NCI-H2196 (cell line): ENCODE data around the gene SH3RF3.

Experiments used
- DNase-seq: peaks from one replicate; lab custom pipeline; 2025; ENCODE audit not compliant: unreplicated experiment; lab: John Stamatoyannopoulos, UW

SH3RF3 gene

GRCh38 chr2:109371481-109372170 lies 242.6 kb downstream of the SH3RF3 start:
- DNase-seq: no peak

GRCh38 chr2:109372171-109372568 lies 243.2 kb downstream of the SH3RF3 start:
- no peak for DNase-seq

GRCh38 chr2:109372614-109373013 lies 243.6 kb downstream of the SH3RF3 start:
- DNase-seq: no peak

GRCh38 chr2:109373791-109374547 lies 245.0 kb downstream of the SH3RF3 start:
- no peak for DNase-seq

GRCh38 chr2:109374548-109375130 lies 245.6 kb downstream of the SH3RF3 start:
- no peak for DNase-seq

GRCh38 chr2:109375131-109375561 lies 246.1 kb downstream of the SH3RF3 start:
- no peak for DNase-seq

GRCh38 chr2:109375656-109376055 lies 246.7 kb downstream of the SH3RF3 start:
- no peak for DNase-seq

- no peak for DNase-seq
Measured at GRCh38 chr2:109376115-109376514, 247.1 kb downstream of the SH3RF3 start.

- no peak for DNase-seq
Measured at GRCh38 chr2:109376796-109377495, 247.9 kb downstream of the SH3RF3 start.

- DNase-seq: no peak
Measured at GRCh38 chr2:109377976-109378375, 249.0 kb downstream of the SH3RF3 start.

GRCh38 chr2:109378682-109379081 lies 249.7 kb downstream of the SH3RF3 start:
- DNase-seq: no peak

- DNase-seq: no peak
Measured at GRCh38 chr2:109379507-109379906, 250.5 kb downstream of the SH3RF3 start.

GRCh38 chr2:109380502-109381326 lies 251.7 kb downstream of the SH3RF3 start:
- DNase-seq: no peak

- DNase-seq: no peak
Measured at GRCh38 chr2:109381327-109381820, 252.4 kb downstream of the SH3RF3 start.

GRCh38 chr2:109382226-109382895 lies 253.4 kb downstream of the SH3RF3 start:
- no peak for DNase-seq

GRCh38 chr2:109382951-109383350 lies 253.9 kb downstream of the SH3RF3 start:
- peak; percentile 73 for DNase-seq

- DNase-seq: no peak
Measured at GRCh38 chr2:109383505-109384307, 254.7 kb downstream of the SH3RF3 start.

GRCh38 chr2:109384308-109385271 lies 255.6 kb downstream of the SH3RF3 start:
- no peak for DNase-seq
